Measurements from ENCODE around the gene TCIRG1.

The TCIRG1 gene

GRCh38 chr11:68048681-68049508 lies 10.1 kb downstream of the TCIRG1 start:
- Histone ChIP-seq H3K36me3 (ENCODE audit: control insufficient read depth, insufficient read depth, low read length) (peaks cover 39% of the 10 kb centered on the region), H3K4me1 (ENCODE audit: control insufficient read depth, insufficient read depth, low read length) (no peaks in the 10 kb centered on the region), H3K27ac (ENCODE audit: low read depth, low read length) (no peak overlapping the region)

GRCh38 chr11:68049509-68050370 lies 10.9 kb downstream of the TCIRG1 start:
- Histone ChIP-seq H3K27me3 (ENCODE audit: control insufficient read depth, insufficient read depth, low read length) (no peaks in the 10 kb centered on the region), H3K4me1 (ENCODE audit: control insufficient read depth, insufficient read depth, low read length) (no peaks in the 10 kb centered on the region), H3K9ac (ENCODE audit: low read length) (no peak overlapping the region), H3K27ac (ENCODE audit: low read depth, low read length) (no peak overlapping the region), H3K36me3 (ENCODE audit: control insufficient read depth, insufficient read depth, low read length) (peaks cover 36% of the 10 kb centered on the region), H3K4me3 (ENCODE audit: low read length) (no peak overlapping the region)

More at GRCh38 chr11:68048681-68049508, 10.1 kb downstream of the TCIRG1 start:
- Histone ChIP-seq H3K4me3 (ENCODE audit: low read length) (no peak overlapping the region), H3K9ac (ENCODE audit: low read length) (no peak overlapping the region), H3K27me3 (ENCODE audit: control insufficient read depth, insufficient read depth, low read length) (no peaks in the 10 kb centered on the region)

GRCh38 chr11:68050371-68050841 lies 11.6 kb downstream of the TCIRG1 start:
- no peak overlapping the region for H3K9ac ChIP-seq (ENCODE audit: low read length)
- no peak overlapping the region for H3K4me3 ChIP-seq (ENCODE audit: low read length)
- no peaks in the 10 kb centered on the region for H3K4me1 ChIP-seq (ENCODE audit: control insufficient read depth, insufficient read depth, low read length)
- no peak overlapping the region for H3K27ac ChIP-seq (ENCODE audit: low read depth, low read length)
- peaks cover 36% of the 10 kb centered on the region for H3K36me3 ChIP-seq (ENCODE audit: control insufficient read depth, insufficient read depth, low read length)
- H3K27me3 ChIP-seq (ENCODE audit: control insufficient read depth, insufficient read depth, low read length), result no peaks in the 10 kb centered on the region

- Histone ChIP-seq H3K4me3 (ENCODE audit: low read length) (no peak overlapping the region), H3K36me3 (ENCODE audit: control insufficient read depth, insufficient read depth, low read length) (peaks cover 36% of the 10 kb centered on the region), H3K27me3 (ENCODE audit: control insufficient read depth, insufficient read depth, low read length) (no peaks in the 10 kb centered on the region), H3K9ac (ENCODE audit: low read length) (no peak overlapping the region), H3K27ac (ENCODE audit: low read depth, low read length) (no peak overlapping the region), H3K4me1 (ENCODE audit: control insufficient read depth, insufficient read depth, low read length) (no peaks in the 10 kb centered on the region)
Observed at GRCh38 chr11:68051191-68052136, 12.6 kb downstream of the TCIRG1 start.

GRCh38 chr11:68052137-68052873 lies 13.5 kb downstream of the TCIRG1 start:
- H3K27me3 ChIP-seq (ENCODE audit: control insufficient read depth, insufficient read depth, low read length), result no peaks in the 10 kb centered on the region
- H3K27ac ChIP-seq (ENCODE audit: low read depth, low read length), result no peak overlapping the region
- no peaks in the 10 kb centered on the region for H3K4me1 ChIP-seq (ENCODE audit: control insufficient read depth, insufficient read depth, low read length)
- H3K36me3 ChIP-seq (ENCODE audit: control insufficient read depth, insufficient read depth, low read length), result peaks cover 36% of the 10 kb centered on the region
- no peak overlapping the region for H3K4me3 ChIP-seq (ENCODE audit: low read length)
- H3K9ac ChIP-seq (ENCODE audit: low read length), result no peak overlapping the region

- Histone ChIP-seq H3K27ac (ENCODE audit: low read depth, low read length) (no peak overlapping the region), H3K9ac (ENCODE audit: low read length) (no peak overlapping the region), H3K27me3 (ENCODE audit: control insufficient read depth, insufficient read depth, low read length) (no peaks in the 10 kb centered on the region), H3K4me1 (ENCODE audit: control insufficient read depth, insufficient read depth, low read length) (no peaks in the 10 kb centered on the region), H3K4me3 (ENCODE audit: low read length) (no peak overlapping the region), H3K36me3 (ENCODE audit: control insufficient read depth, insufficient read depth, low read length) (peaks cover 32% of the 10 kb centered on the region)
Observed at GRCh38 chr11:68053117-68053516, 14.3 kb downstream of the TCIRG1 start.

- Histone ChIP-seq H3K36me3 (ENCODE audit: control insufficient read depth, insufficient read depth, low read length) (peaks cover 26% of the 10 kb centered on the region), H3K4me3 (ENCODE audit: low read length) (no peak overlapping the region), H3K27ac (ENCODE audit: low read depth, low read length) (no peak overlapping the region), H3K9ac (ENCODE audit: low read length) (no peak overlapping the region), H3K27me3 (ENCODE audit: control insufficient read depth, insufficient read depth, low read length) (no peaks in the 10 kb centered on the region), H3K4me1 (ENCODE audit: control insufficient read depth, insufficient read depth, low read length) (no peaks in the 10 kb centered on the region)
Observed at GRCh38 chr11:68053981-68054812, 15.4 kb downstream of the TCIRG1 start.

GRCh38 chr11:68056317-68057285 lies 17.8 kb downstream of the TCIRG1 start:
- Histone ChIP-seq H3K27ac (ENCODE audit: low read depth, low read length) (no peak overlapping the region), H3K4me3 (ENCODE audit: low read length) (no peak overlapping the region), H3K36me3 (ENCODE audit: control insufficient read depth, insufficient read depth, low read length) (peaks cover 21% of the 10 kb centered on the region), H3K9ac (ENCODE audit: low read length) (no peak overlapping the region), H3K4me1 (ENCODE audit: control insufficient read depth, insufficient read depth, low read length) (no peaks in the 10 kb centered on the region), H3K27me3 (ENCODE audit: control insufficient read depth, insufficient read depth, low read length) (no peaks in the 10 kb centered on the region)

- Histone ChIP-seq H3K27me3 (ENCODE audit: control insufficient read depth, insufficient read depth, low read length) (no peaks in the 10 kb centered on the region), H3K4me1 (ENCODE audit: control insufficient read depth, insufficient read depth, low read length) (no peaks in the 10 kb centered on the region)
Observed at GRCh38 chr11:68057807-68058206, 19.0 kb downstream of the TCIRG1 start.

GRCh38 chr11:68061508-68061907 lies 22.7 kb downstream of the TCIRG1 start:
- no peaks in the 10 kb centered on the region for H3K27me3 ChIP-seq (ENCODE audit: control insufficient read depth, insufficient read depth, low read length)
- H3K27ac ChIP-seq (ENCODE audit: low read depth, low read length), result no peak overlapping the region
- no peak overlapping the region for H3K9ac ChIP-seq (ENCODE audit: low read length)
- H3K4me3 ChIP-seq (ENCODE audit: low read length), result no peak overlapping the region
- H3K4me1 ChIP-seq (ENCODE audit: control insufficient read depth, insufficient read depth, low read length), result no peaks in the 10 kb centered on the region
- peaks cover 24% of the 10 kb centered on the region for H3K36me3 ChIP-seq (ENCODE audit: control insufficient read depth, insufficient read depth, low read length)

More at GRCh38 chr11:68057807-68058206, 19.0 kb downstream of the TCIRG1 start:
- Histone ChIP-seq H3K4me3 (ENCODE audit: low read length) (no peak overlapping the region), H3K27ac (ENCODE audit: low read depth, low read length) (no peak overlapping the region), H3K9ac (ENCODE audit: low read length) (no peak overlapping the region), H3K36me3 (ENCODE audit: control insufficient read depth, insufficient read depth, low read length) (peaks cover 24% of the 10 kb centered on the region)

All from rectal smooth muscle tissue (tissue), 1 donor.